Activated CD4-positive, alpha-beta memory T cell treated with anti-CD3 and anti-CD28 coated beads, Interleukin-2, amount 10 ng/mL, durations not matched to agents 7 days and 5 days (primary cell): ENCODE results near the gene CHPF2. TPM values are rescaled to one million over a fixed set of nuclear protein-coding genes. Genes with fewer than 3 reads are reported as not detected.

Experiments
- CTCF ChIA-PET: fragments of 350-600 bp; sonication (Branson Sonifier 250); formaldehyde crosslinking; loops from one replicate; lab custom pipeline; 2021; ENCODE audit warnings: antibody characterized with exemption, inconsistent platforms; lab: Charles Lee
- POLR2A ChIA-PET: fragments of 350-600 bp; sonication (Branson Sonifier 250); formaldehyde crosslinking; loops from one replicate; lab custom pipeline; 2021; ENCODE audit warnings: antibody characterized with exemption; lab: Charles Lee
- DNase-seq: peaks from one replicate; pipeline ENCODE4 v3.0.0-alpha.2; 2020
- H3K27ac Mint-ChIP-seq: one replicate; pipeline ENCODE4 v1.8.0; 2021; ENCODE audit warnings: mild to moderate bottlenecking, mixed read lengths
- H3K27me3 Mint-ChIP-seq: one replicate; pipeline ENCODE4 v1.8.0; 2021; ENCODE audit warnings: mixed read lengths
- H3K36me3 Mint-ChIP-seq: one replicate; pipeline ENCODE4 v1.8.0; 2021; ENCODE audit warnings: low read depth, mixed read lengths
- H3K4me1 Mint-ChIP-seq: one replicate; pipeline ENCODE4 v1.8.0; 2021; ENCODE audit warnings: mixed read lengths
- H3K4me3 Mint-ChIP-seq: one replicate; pipeline ENCODE4 v1.8.0; 2021; ENCODE audit warnings: mild to moderate bottlenecking, mixed read lengths
- H3K9me3 Mint-ChIP-seq: one replicate; pipeline ENCODE4 v1.8.0; 2021; ENCODE audit warnings: mixed read lengths
- total RNA-seq, 2 experiments: library from RNA; stranded (reverse); gene quantifications; one replicate each; pipeline ENCODE4 v1.2.3, GENCODE V29; 2021

Gene CHPF2
- total RNA-seq, 2 experiments from 2014 or later = 56.0 to 56.4 TPM

- H3K4me1 Mint-ChIP-seq = peaks cover 9% of the 10 kb centered on the region
- no peaks in the 10 kb centered on the region for H3K9me3 Mint-ChIP-seq
- no peak overlapping the region for H3K4me3 Mint-ChIP-seq
- H3K36me3 Mint-ChIP-seq = no peaks in the 10 kb centered on the region
- H3K27ac Mint-ChIP-seq = no peak overlapping the region
- DNase-seq = no peak
- H3K27me3 Mint-ChIP-seq = peaks cover 37% of the 10 kb centered on the region
- ChIA-PET POLR2A (no interaction called here), CTCF (no interaction called here)
These were observed 48.2 kb downstream of the CHPF2 start for GRCh38 chr7:151280388-151281019.

DNA sequence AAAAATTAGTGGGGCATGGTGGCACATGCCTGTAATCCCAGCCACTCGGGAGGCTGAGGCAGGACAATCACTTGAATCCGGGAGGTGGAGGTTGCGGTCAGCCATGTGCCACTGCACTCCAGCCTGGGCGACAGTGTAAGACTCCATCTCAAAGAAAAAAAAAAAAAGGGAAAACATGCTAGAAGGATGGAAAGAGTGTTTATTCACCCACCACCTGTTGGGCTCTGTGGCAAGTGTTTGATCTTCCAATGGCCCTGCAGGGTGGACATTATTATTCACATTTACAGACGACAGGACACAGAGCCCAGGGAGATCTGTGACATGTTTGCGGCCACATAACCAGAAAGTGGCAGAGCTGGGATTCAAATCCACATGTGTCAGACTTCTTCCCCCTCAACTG, 49.4 kb downstream of the CHPF2 start:
- no peak for DNase-seq
- ChIA-PET POLR2A (no interaction called here), CTCF (interaction anchor here (1.0 kb wide), 1 partner anchor 28 kb away, joined by 3 read pairs; no protein-coding TSS in a partner anchor)
- peaks cover 9% of the 10 kb centered on the region for H3K4me1 Mint-ChIP-seq
- peaks cover 37% of the 10 kb centered on the region for H3K27me3 Mint-ChIP-seq
- H3K4me3 Mint-ChIP-seq = no peak overlapping the region
- no peaks in the 10 kb centered on the region for H3K36me3 Mint-ChIP-seq
- H3K27ac Mint-ChIP-seq = no peak overlapping the region
- no peaks in the 10 kb centered on the region for H3K9me3 Mint-ChIP-seq

DNA sequence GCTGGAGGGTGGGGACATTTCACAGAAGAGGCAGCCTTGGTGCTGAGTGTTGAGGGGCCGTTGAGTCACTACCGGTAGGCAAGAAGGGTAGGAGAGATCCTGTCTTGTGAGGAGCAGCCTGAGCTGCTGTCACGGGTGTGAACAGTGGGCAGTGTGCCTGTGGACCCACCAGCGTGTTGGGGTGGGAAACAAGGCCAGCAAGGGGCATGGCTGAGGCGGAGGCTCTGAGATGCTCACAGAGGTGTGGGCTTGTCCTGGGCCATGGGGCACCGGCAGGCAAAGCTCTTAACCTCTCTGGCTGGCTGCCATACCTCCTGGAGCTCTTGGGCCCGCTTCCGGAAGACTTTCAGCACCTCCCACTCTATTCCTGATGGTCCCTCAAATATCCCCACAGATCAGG, 49.8 kb downstream of the CHPF2 start:
- Mint-ChIP-seq H3K36me3 (no peaks in the 10 kb centered on the region), H3K27me3 (peaks cover 36% of the 10 kb centered on the region), H3K27ac (no peak overlapping the region), H3K4me1 (peaks cover 8% of the 10 kb centered on the region), H3K4me3 (no peak overlapping the region), H3K9me3 (no peaks in the 10 kb centered on the region)
- ChIA-PET POLR2A (interaction anchor here (0.7 kb wide), 1 partner anchor 263 kb away, joined by 3 read pairs; no protein-coding TSS in a partner anchor), CTCF (interaction anchor here (1.0 kb wide), 1 partner anchor 28 kb away, joined by 3 read pairs; no protein-coding TSS in a partner anchor)
- DNase-seq = no peak

DNA sequence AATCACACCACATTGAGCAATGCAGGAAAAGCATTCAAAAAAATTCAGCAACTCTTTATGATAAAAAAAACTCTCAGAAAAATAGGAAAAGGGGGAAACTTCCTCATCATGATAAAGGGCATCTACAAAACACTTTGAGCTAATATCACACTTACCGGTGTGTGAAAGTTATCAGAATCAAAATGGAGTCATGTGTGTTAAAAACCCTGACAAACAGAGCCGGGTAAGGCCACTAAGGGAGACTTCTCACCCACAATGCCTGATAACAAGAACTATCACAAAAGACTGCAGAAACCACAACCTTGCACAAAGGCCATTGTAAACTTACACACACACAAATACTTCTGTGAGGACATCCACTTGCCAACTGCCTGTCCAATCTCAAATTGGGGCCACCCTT, 51.0 kb downstream of the CHPF2 start:
- CTCF ChIA-PET = no interaction called here
- POLR2A ChIA-PET = no interaction called here
- Mint-ChIP-seq H3K4me3 (no peak overlapping the region), H3K36me3 (no peaks in the 10 kb centered on the region), H3K27ac (no peak overlapping the region), H3K27me3 (peaks cover 33% of the 10 kb centered on the region), H3K9me3 (no peaks in the 10 kb centered on the region), H3K4me1 (peaks cover 3% of the 10 kb centered on the region)
- no peak for DNase-seq

- CTCF ChIA-PET = interaction anchor here (0.6 to 1.2 kb wide), 4 partner anchors 9 to 68 kb away, joined by 3 to 4 read pairs (median 3); no protein-coding TSS in a partner anchor
- POLR2A ChIA-PET = interaction anchor here (1.2 kb wide), 1 partner anchor 9 kb away, joined by 3 read pairs; no protein-coding TSS in a partner anchor
These were observed 53.9 kb downstream of the CHPF2 start for GRCh38 chr7:151286148-151286547.

More at GRCh38 chr7:151286148-151286547, 53.9 kb downstream of the CHPF2 start:
- H3K36me3 Mint-ChIP-seq = no peaks in the 10 kb centered on the region
- H3K4me3 Mint-ChIP-seq = no peak overlapping the region
- peaks cover 19% of the 10 kb centered on the region for H3K27me3 Mint-ChIP-seq
- DNase-seq = no peak
- no peak overlapping the region for H3K27ac Mint-ChIP-seq
- H3K4me1 Mint-ChIP-seq = peaks cover 3% of the 10 kb centered on the region
- no peaks in the 10 kb centered on the region for H3K9me3 Mint-ChIP-seq

Other genes with a start within 250 kb of the CHPF2 start
- 10 to 100 TPM; 27.7 to 30.2 TPM for gene NOS3, start 241.5 kb upstream of the CHPF2 start, total RNA-seq
- 1 to 10 TPM; 7.9 to 8.6 TPM for gene ATG9B, start 208.0 kb upstream of the CHPF2 start, total RNA-seq
- 10 to 100 TPM; 51.2 to 53.3 TPM for gene ABCB8, start 204.0 kb upstream of the CHPF2 start, total RNA-seq
- gene ASIC3, start 184.0 kb upstream of the CHPF2 start, total RNA-seq = 1 to 10 TPM; 5.5 to 6.2 TPM
- gene CDK5, start 174.6 kb upstream of the CHPF2 start, total RNA-seq = 10 to 100 TPM; 17.6 to 18.2 TPM
- gene SLC4A2, start 172.9 kb upstream of the CHPF2 start, total RNA-seq = 100 to 1,000 TPM in 1 of 2 experiments, 10 to 100 TPM in 1; 94.6 to 109 TPM
- gene FASTK, start 151.7 kb upstream of the CHPF2 start, total RNA-seq = 10 to 100 TPM; 70.0 to 72.7 TPM
- 10 to 100 TPM; 80.3 to 81.1 TPM for gene TMUB1, start 149.0 kb upstream of the CHPF2 start, total RNA-seq
- gene AGAP3, start 146.0 kb upstream of the CHPF2 start, total RNA-seq = 10 to 100 TPM; 30.1 to 31.5 TPM
- not detected for gene GBX1, start 64.8 kb upstream of the CHPF2 start, total RNA-seq
- gene ASB10, start 45.2 kb upstream of the CHPF2 start, total RNA-seq = not detected
- gene H2BK1, start 22.0 kb upstream of the CHPF2 start, total RNA-seq = not detected
- gene ABCF2, start 5.3 kb upstream of the CHPF2 start, total RNA-seq = 10 to 100 TPM; 23.1 to 27.6 TPM
- gene SMARCD3, start 16.2 kb downstream of the CHPF2 start, total RNA-seq = 1 to 10 TPM; 1.5 to 2.7 TPM
- 10 to 100 TPM; 62.1 to 67.3 TPM for gene NUB1, start 109.3 kb downstream of the CHPF2 start, total RNA-seq
- 1 to 10 TPM in 1 of 2 experiments, under 1 TPM in 1; 0.50 to 1.1 TPM for gene WDR86, start 177.6 kb downstream of the CHPF2 start, total RNA-seq
- under 1 TPM in 1 of 2 experiments, not detected in 1; 0.35 TPM for gene CRYGN, start 207.7 kb downstream of the CHPF2 start, total RNA-seq